GM19043 (cell line): ENCODE results near the gene SYNDIG1.

Experiments used
- ATAC-seq: cut with Tn5 transposase; IDR thresholded peaks from one replicate; pipeline ENCODE4 v1.9.1; 2021; ENCODE audit warnings: low read depth; ENCODE audit not compliant: unreplicated experiment

SYNDIG1 gene

GRCh38 chr20:24547967-24548366 lies 78.5 kb downstream of the SYNDIG1 start:
- no peak for ATAC-seq

- no peak for ATAC-seq
Measured at GRCh38 chr20:24559114-24559732, 89.8 kb downstream of the SYNDIG1 start.

GRCh38 chr20:24560571-24561491 lies 91.4 kb downstream of the SYNDIG1 start:
- ATAC-seq, result no peak

GRCh38 chr20:24565835-24566351 lies 96.5 kb downstream of the SYNDIG1 start:
- ATAC-seq, result no peak

GRCh38 chr20:24566656-24567055 lies 97.2 kb downstream of the SYNDIG1 start:
- ATAC-seq, result no peak

- no peak for ATAC-seq
Measured at GRCh38 chr20:24567508-24567907, 98.1 kb downstream of the SYNDIG1 start.

- ATAC-seq, result no peak
Measured at GRCh38 chr20:24568842-24569241, 99.4 kb downstream of the SYNDIG1 start.

- ATAC-seq, result no peak
Measured at GRCh38 chr20:24571159-24571558, 101.7 kb downstream of the SYNDIG1 start.

- no peak for ATAC-seq
Measured at GRCh38 chr20:24572140-24572539, 102.7 kb downstream of the SYNDIG1 start.

GRCh38 chr20:24572862-24573261 lies 103.4 kb downstream of the SYNDIG1 start:
- no peak for ATAC-seq

GRCh38 chr20:24573557-24573956 lies 104.1 kb downstream of the SYNDIG1 start:
- no peak for ATAC-seq

GRCh38 chr20:24574307-24574706 lies 104.9 kb downstream of the SYNDIG1 start:
- no peak for ATAC-seq

GRCh38 chr20:24574797-24575196 lies 105.4 kb downstream of the SYNDIG1 start:
- ATAC-seq, result no peak

GRCh38 chr20:24575811-24576210 lies 106.4 kb downstream of the SYNDIG1 start:
- no peak for ATAC-seq

GRCh38 chr20:24576447-24576846 lies 107.0 kb downstream of the SYNDIG1 start:
- no peak for ATAC-seq

- no peak for ATAC-seq
Measured at GRCh38 chr20:24577271-24577909, 108.0 kb downstream of the SYNDIG1 start.

GRCh38 chr20:24578567-24579415 lies 109.4 kb downstream of the SYNDIG1 start:
- no peak for ATAC-seq

GRCh38 chr20:24579475-24579874 lies 110.0 kb downstream of the SYNDIG1 start:
- no peak for ATAC-seq

- no peak for ATAC-seq
Measured at GRCh38 chr20:24580006-24580405, 110.6 kb downstream of the SYNDIG1 start.

GRCh38 chr20:24580855-24581254 lies 111.4 kb downstream of the SYNDIG1 start:
- no peak for ATAC-seq
